Peyer's patch (tissue), 4 donors: Measurements from ENCODE around the gene AGO1. TPM values are rescaled to one million over a fixed set of nuclear protein-coding genes. Genes with fewer than 3 reads are reported as not detected.

ENCODE experiments used
- DNase-seq, 3 donors: peaks; one replicate each; pipeline ENCODE4 v3.0.0-alpha.2; 2017 to 2019
- H3K27ac ChIP-seq, 4 donors: fragments of 200-600 bp; sonication (generic); one replicate each; pipeline ENCODE4 v1.5.1; 2016 to 2019
- H3K27me3 ChIP-seq, 2 donors: fragments of 200-600 bp; sonication (generic); one replicate each; pipeline ENCODE4 v1.5.1; 2019
- H3K36me3 ChIP-seq, 3 donors: fragments of 200-600 bp; sonication (generic); one replicate each; pipeline ENCODE4 v1.5.1; 2016 to 2019
- H3K4me1 ChIP-seq, 4 donors: fragments of 200-600 bp; sonication (generic); one replicate each; pipeline ENCODE4 v1.5.1; 2016 to 2019
- H3K4me3 ChIP-seq, 4 donors: fragments of 200-600 bp; sonication (generic); 1 replicate in 3 of 4; 2 replicates in 1 of 4; pipeline ENCODE4 v1.5.1; 2016 to 2019; ENCODE audit warnings: mild to moderate bottlenecking in 1 of 4
- H3K9me3 ChIP-seq, 4 donors: fragments of 200-600 bp; sonication (generic); one replicate each; pipeline ENCODE4 v1.5.1; 2016 to 2019; ENCODE audit warnings: mild to moderate bottlenecking in 1 of 4
- POLR2A ChIP-seq, 2 donors: fragments of 450-650 bp; IDR thresholded peaks; one replicate each; pipeline ENCODE4 v1.5.1; 2017; ENCODE audit warnings: antibody characterized with exemption in 2 of 2, mild to moderate bottlenecking in 2 of 2, moderate library complexity in 2 of 2
- total RNA-seq, 4 donors: library from RNA; depleted of rRNA; stranded (reverse); fragments of >200 nt; gene quantifications; one replicate each; pipeline ENCODE4 v1.1.0, GENCODE V29; 2016
- TF ChIP-seq, protein P1 (sequence below), 6 experiments: fragments of 450-650 bp in 4 of 6; fragments of 200-600 bp in 2 of 6; sonication (generic) in 1 of 6; IDR thresholded peaks; one replicate each; pipeline ENCODE4 v1.5.1; 2017 to 2019; ENCODE audit warnings: antibody characterized with exemption in 6 of 6, mild to moderate bottlenecking in 3 of 6, moderate library complexity in 1 of 6

Gene AGO1
- total RNA-seq, 4 donors from 2014 or later, result 27.0 to 39.7 (median 31.7) TPM

DNA sequence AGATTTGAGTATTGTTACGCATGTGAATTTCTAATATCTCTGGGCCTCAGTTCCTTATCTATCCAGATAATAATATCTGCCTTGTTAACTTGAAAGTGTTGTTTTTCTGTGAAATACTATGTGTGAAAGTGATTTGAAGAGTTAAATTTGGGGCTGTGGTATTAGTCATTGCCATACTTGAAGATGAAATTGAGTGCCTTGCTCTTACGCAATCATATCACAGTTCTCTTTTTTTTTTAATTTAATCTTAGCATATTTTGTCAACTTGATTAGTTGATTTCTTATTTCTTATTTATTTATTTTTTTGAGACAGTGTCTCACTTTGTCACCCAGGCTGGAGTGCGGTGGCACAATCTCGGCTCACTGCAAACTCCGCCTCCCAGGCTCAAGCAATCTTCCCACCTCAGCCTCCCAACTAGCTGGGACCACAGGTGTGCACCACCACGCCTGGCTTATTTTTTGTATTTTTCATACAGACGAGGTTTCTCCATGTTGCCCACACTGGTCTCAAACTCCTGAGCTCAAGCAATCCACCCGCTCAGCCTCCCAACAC lies 44.2 kb upstream of the AGO1 start:
- no peak for DNase-seq
- TF ChIP-seq, protein P1, sequence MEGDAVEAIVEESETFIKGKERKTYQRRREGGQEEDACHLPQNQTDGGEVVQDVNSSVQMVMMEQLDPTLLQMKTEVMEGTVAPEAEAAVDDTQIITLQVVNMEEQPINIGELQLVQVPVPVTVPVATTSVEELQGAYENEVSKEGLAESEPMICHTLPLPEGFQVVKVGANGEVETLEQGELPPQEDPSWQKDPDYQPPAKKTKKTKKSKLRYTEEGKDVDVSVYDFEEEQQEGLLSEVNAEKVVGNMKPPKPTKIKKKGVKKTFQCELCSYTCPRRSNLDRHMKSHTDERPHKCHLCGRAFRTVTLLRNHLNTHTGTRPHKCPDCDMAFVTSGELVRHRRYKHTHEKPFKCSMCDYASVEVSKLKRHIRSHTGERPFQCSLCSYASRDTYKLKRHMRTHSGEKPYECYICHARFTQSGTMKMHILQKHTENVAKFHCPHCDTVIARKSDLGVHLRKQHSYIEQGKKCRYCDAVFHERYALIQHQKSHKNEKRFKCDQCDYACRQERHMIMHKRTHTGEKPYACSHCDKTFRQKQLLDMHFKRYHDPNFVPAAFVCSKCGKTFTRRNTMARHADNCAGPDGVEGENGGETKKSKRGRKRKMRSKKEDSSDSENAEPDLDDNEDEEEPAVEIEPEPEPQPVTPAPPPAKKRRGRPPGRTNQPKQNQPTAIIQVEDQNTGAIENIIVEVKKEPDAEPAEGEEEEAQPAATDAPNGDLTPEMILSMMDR (IDR thresholded peaks at IDR 0.05), result no peak
- no peak for TF ChIP-seq POLR2A (IDR thresholded peaks at IDR 0.05)
- Histone ChIP-seq H3K4me3 (no peak overlapping the region), H3K4me1 (no peaks in the 10 kb centered on the region), H3K27ac (no peak overlapping the region), H3K36me3 (peaks cover 0 to 86% (median 2%) of the 10 kb centered on the region in 3 donors), H3K9me3 (no peaks in the 10 kb centered on the region), H3K27me3 (no peaks in the 10 kb centered on the region)

DNA sequence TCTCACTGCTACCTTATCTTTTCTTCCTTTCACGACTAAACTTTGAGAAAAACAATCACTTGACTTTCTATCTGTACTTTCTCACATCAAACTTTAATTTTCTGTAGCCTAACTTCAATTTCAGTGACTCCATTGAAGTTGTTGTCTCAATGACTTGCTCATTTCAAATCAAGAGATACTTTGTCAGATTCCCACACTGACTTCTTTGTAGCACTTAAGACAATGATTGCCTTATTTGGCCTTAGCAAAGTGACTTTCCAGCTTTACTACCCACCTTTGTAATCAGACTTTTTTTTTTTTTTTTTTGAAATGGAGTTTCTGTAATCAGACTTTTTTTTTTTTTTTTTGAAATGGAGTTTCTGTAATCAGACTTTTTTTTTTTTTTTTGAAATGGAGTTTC lies 38.2 kb upstream of the AGO1 start:
- no peak overlapping the region for H3K27ac ChIP-seq
- no peaks in the 10 kb centered on the region for H3K9me3 ChIP-seq
- TF ChIP-seq POLR2A (IDR thresholded peaks at IDR 0.05), result no peak
- TF ChIP-seq, protein P1 (IDR thresholded peaks at IDR 0.05), result no peak
- H3K4me1 ChIP-seq, result no peaks in the 10 kb centered on the region
- H3K27me3 ChIP-seq, result no peaks in the 10 kb centered on the region
- H3K36me3 ChIP-seq, result peaks cover 0 to 50% (median 2%) of the 10 kb centered on the region in 3 donors
- H3K4me3 ChIP-seq, result no peak overlapping the region
- no peak for DNase-seq

DNA sequence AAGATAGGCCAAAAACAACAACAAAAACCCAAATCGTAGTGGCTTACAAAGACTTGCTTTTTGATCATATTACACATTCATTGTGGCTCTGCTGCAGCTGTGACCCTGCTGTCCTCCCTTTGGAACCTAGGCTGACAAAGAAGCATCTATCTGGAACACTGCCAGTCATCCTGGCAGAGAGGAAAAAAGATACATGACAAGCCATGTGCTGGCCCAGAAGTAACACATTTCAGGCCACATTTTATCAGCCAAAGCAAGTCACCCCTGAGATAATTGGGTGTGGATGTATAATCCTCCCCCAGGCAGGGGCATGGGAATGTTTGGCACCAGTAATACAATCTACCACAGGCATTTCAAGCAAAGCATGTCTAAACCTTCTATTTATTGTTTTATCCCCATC lies 37.2 kb upstream of the AGO1 start:
- peaks cover 0 to 49% (median 2%) of the 10 kb centered on the region in 3 donors for H3K36me3 ChIP-seq
- TF ChIP-seq, protein P1 (IDR thresholded peaks at IDR 0.05), result no peak
- no peak for TF ChIP-seq POLR2A (IDR thresholded peaks at IDR 0.05)

DNA sequence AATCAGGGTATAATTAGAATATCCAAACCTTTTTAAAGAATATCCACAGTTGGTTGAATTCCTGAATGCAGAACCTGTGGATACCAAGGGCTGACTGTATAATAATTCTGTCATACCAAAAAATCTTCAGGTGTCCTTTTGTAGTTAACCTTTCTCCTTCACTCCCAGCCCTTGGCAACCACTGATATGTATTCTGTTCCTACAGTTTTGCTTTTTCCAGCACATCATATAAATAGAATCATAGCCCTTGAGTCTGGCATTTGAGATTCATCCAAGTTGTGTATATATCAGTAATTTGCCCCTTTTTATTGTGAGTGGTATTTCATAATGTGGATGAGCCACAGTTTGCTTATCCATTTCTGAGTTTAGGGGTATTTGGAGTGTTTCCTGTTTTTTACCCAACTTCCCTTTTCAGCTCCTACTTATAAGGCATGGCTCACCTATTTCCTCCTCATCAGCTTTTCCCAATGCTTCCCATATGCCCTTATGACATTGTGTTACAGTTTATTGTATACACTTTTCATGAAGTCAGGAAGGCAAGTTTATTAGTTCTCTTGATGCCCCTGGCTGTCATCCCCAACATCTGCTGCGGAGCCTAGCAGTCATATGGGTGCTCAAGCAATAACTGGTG lies 35.0 kb upstream of the AGO1 start:
- Histone ChIP-seq H3K9me3 (no peaks in the 10 kb centered on the region), H3K27ac (no peak overlapping the region), H3K36me3 (peaks cover 0 to 38% (median 0%) of the 10 kb centered on the region in 3 donors), H3K27me3 (no peaks in the 10 kb centered on the region), H3K4me1 (peaks cover 0 to 16% (median 0%) of the 10 kb centered on the region in 4 donors), H3K4me3 (no peak overlapping the region)
- no peak for DNase-seq
- TF ChIP-seq POLR2A (IDR thresholded peaks at IDR 0.05), result no peak
- TF ChIP-seq, protein P1 (IDR thresholded peaks at IDR 0.05), result no peak

More for the DNA sequence above, 37.2 kb upstream of the AGO1 start:
- Histone ChIP-seq H3K4me1 (peaks cover 0 to 1% (median 0%) of the 10 kb centered on the region in 4 donors), H3K4me3 (no peak overlapping the region), H3K9me3 (no peaks in the 10 kb centered on the region), H3K27ac (no peak overlapping the region), H3K27me3 (no peaks in the 10 kb centered on the region)
- no peak for DNase-seq

DNA sequence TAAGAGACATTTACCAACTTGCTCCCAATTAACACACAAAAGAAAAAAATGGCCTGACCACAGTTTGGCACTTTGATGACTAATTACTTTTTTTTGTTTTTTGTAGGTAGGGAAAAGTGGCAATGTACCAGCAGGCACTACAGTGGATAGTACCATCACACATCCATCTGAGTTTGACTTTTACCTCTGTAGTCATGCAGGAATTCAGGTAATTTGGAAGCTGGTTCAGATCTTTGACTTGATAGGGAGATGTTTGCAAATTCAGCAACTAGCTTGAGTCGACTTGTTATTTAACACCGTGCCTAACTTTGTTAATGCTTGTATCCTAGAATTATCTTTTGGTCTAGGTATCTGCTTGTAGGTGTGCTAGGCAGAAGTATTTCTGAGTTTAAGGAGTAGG lies 33.0 kb upstream of the AGO1 start:
- H3K27me3 ChIP-seq, result no peaks in the 10 kb centered on the region
- TF ChIP-seq, protein P1 (IDR thresholded peaks at IDR 0.05), result no peak
- no peak for TF ChIP-seq POLR2A (IDR thresholded peaks at IDR 0.05)
- H3K9me3 ChIP-seq, result no peaks in the 10 kb centered on the region
- H3K4me1 ChIP-seq, result peaks cover 0 to 16% (median 0%) of the 10 kb centered on the region in 4 donors
- no peak for DNase-seq
- peaks cover 0 to 44% (median 4%) of the 10 kb centered on the region in 3 donors for H3K36me3 ChIP-seq
- H3K4me3 ChIP-seq, result no peak overlapping the region
- no peak overlapping the region for H3K27ac ChIP-seq
